ENCODE measurements around the gene IRF7.

The IRF7 gene

GRCh38 chr11:620935-621814 is 5.4 kb upstream of the IRF7 start:
- DNase-seq, result no peak

GRCh38 chr11:620201-620600 is 4.5 kb upstream of the IRF7 start:
- DNase-seq, result no peak

GRCh38 chr11:619628-620050 is 3.9 kb upstream of the IRF7 start:
- no peak for DNase-seq

- peak in 1 of 5 donors; percentile 2 for DNase-seq
Measured at GRCh38 chr11:618856-619627, 3.3 kb upstream of the IRF7 start.

GRCh38 chr11:617912-618682 is 2.3 kb upstream of the IRF7 start:
- DNase-seq, result peak in 1 of 5 donors; percentile 1

GRCh38 chr11:617199-617911 is 1.6 kb upstream of the IRF7 start:
- peak in 1 of 5 donors; percentile 4 for DNase-seq

- DNase-seq, result peak in 1 of 5 donors; percentile 4
Measured at GRCh38 chr11:616320-617198, 809 bp upstream of the IRF7 start.

GRCh38 chr11:614623-615503 is 887 bp downstream of the IRF7 start:
- peak in 1 of 5 donors; percentile 16 for DNase-seq

- DNase-seq, result peak in 1 of 5 donors; percentile 19
Measured at GRCh38 chr11:614021-614622, 1.6 kb downstream of the IRF7 start.

GRCh38 chr11:613369-613968 is 2.3 kb downstream of the IRF7 start:
- peak; percentile 80 to 87 (median 83) for DNase-seq

- peak in 1 of 5 donors; percentile 18 for DNase-seq
Measured at GRCh38 chr11:612961-613300, 2.8 kb downstream of the IRF7 start.

GRCh38 chr11:612201-612960 is 3.4 kb downstream of the IRF7 start:
- peak in 2 of 5 donors; percentile 13 to 39 for DNase-seq

- no peak for DNase-seq
Measured at GRCh38 chr11:611001-611996, 4.5 kb downstream of the IRF7 start.

GRCh38 chr11:610146-610801 is 5.5 kb downstream of the IRF7 start:
- no peak for DNase-seq

GRCh38 chr11:609341-609811 is 6.4 kb downstream of the IRF7 start:
- no peak for DNase-seq

GRCh38 chr11:608791-609251 is 6.9 kb downstream of the IRF7 start:
- DNase-seq, result no peak

All from T-helper 1 cell (primary cell).